GM20000 (cell line): ENCODE data around the gene RNF223.

Experiments
- DNase-seq: peaks from one replicate; pipeline ENCODE4 v3.0.0; 2012; ENCODE audit warnings: low spot score
- CTCF ChIP-seq: IDR thresholded peaks from 2 replicates; pipeline ENCODE4 v1.5.1; 2012; ENCODE audit warnings: mild to moderate bottlenecking, control low read depth; ENCODE audit errors: extremely low read depth, missing control alignments

RNF223 gene

GRCh38 chr1:1088801-1089680 is 14.9 kb upstream of the RNF223 start:
- no peak for TF ChIP-seq CTCF
- no peak for DNase-seq

- TF ChIP-seq CTCF: no peak
- no peak for DNase-seq
These were observed 14.1 kb upstream of the RNF223 start for GRCh38 chr1:1088029-1088800.

- no peak for DNase-seq
- TF ChIP-seq CTCF: no peak
These were observed 13.4 kb upstream of the RNF223 start for GRCh38 chr1:1087351-1088028.

GRCh38 chr1:1086911-1087341 is 12.8 kb upstream of the RNF223 start:
- no peak for TF ChIP-seq CTCF
- DNase-seq: no peak

- no peak for DNase-seq
These were observed 12.1 kb upstream of the RNF223 start for GRCh38 chr1:1085911-1086841.

More at GRCh38 chr1:1085911-1086841, 12.1 kb upstream of the RNF223 start:
- no peak for TF ChIP-seq CTCF
